ENCODE data around the gene ATXN7L1. TPM values are rescaled to one million over a fixed set of nuclear protein-coding genes. Genes with fewer than 3 reads are reported as not detected.

ATXN7L1 gene, protein sequence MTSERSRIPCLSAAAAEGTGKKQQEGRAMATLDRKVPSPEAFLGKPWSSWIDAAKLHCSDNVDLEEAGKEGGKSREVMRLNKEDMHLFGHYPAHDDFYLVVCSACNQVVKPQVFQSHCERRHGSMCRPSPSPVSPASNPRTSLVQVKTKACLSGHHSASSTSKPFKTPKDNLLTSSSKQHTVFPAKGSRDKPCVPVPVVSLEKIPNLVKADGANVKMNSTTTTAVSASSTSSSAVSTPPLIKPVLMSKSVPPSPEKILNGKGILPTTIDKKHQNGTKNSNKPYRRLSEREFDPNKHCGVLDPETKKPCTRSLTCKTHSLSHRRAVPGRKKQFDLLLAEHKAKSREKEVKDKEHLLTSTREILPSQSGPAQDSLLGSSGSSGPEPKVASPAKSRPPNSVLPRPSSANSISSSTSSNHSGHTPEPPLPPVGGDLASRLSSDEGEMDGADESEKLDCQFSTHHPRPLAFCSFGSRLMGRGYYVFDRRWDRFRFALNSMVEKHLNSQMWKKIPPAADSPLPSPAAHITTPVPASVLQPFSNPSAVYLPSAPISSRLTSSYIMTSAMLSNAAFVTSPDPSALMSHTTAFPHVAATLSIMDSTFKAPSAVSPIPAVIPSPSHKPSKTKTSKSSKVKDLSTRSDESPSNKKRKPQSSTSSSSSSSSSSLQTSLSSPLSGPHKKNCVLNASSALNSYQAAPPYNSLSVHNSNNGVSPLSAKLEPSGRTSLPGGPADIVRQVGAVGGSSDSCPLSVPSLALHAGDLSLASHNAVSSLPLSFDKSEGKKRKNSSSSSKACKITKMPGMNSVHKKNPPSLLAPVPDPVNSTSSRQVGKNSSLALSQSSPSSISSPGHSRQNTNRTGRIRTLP
- 20.6 TPM for total RNA-seq (ENCODE audit: unreplicated experiment)
- long read RNA-seq, partial matches to known transcripts: 0 of 1 reads
- long read RNA-seq, other reads (novel, unspliced or antisense): 1 of 1 reads

GRCh38 chr7:105876091-105876963 lies at the start of gene ATXN7L1:
Gene ATXN7L1, minus strand, starts transcription at chr7:105876599. Its CDS starts 41 bp downstream, at chr7:105876558.
- H3K4me1 Mint-ChIP-seq (ENCODE audit: low read depth, unreplicated experiment): peaks cover 32% of the 10 kb centered on the region
- peaks cover 6% of the 10 kb centered on the region for H3K9me3 Mint-ChIP-seq (ENCODE audit: unreplicated experiment)
- peak; percentile 96 for DNase-seq
- peaks cover 9% of the 10 kb centered on the region for H3K27me3 Mint-ChIP-seq (ENCODE audit: unreplicated experiment)
- peak within 1 kb of the TSS; percentile 99 for H3K27ac Mint-ChIP-seq (ENCODE audit: unreplicated experiment)
- TF ChIP-seq CTCF (IDR thresholded peaks at IDR 0.05; ENCODE audit: partially characterized antibody, unreplicated experiment): peak; percentile 26
- H3K4me3 Mint-ChIP-seq (ENCODE audit: unreplicated experiment): peak within 1 kb of the TSS; percentile 95
- H3K36me3 Mint-ChIP-seq (ENCODE audit: unreplicated experiment): no peaks in the 10 kb centered on the region

- TF ChIP-seq CTCF (IDR thresholded peaks at IDR 0.05; ENCODE audit: partially characterized antibody, unreplicated experiment): no peak
Observed at GRCh38 chr7:105926131-105926530, 49.7 kb upstream of the ATXN7L1 start.

DNA sequence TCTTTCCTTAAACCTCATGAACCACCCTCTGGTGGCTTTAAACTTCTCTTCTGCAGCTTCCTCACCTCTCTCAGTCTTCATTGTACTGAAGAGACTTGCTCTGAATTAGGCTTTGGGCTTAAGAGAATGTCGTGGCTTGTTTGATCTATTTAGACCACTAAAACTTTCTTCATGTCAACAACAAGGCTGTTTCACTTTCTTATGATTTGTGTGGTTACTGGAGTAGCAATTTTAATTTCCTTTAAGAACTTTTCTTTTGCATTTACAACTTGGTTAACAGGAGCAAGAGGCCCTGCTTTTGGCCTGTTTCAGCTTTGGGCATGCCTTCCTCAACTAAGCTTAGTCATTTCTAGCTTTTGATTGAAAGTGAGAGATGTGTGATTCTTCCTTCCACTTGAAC lies 48.5 kb upstream of the ATXN7L1 start:
- no peak overlapping the region for H3K4me3 Mint-ChIP-seq (ENCODE audit: unreplicated experiment)
- H3K4me1 Mint-ChIP-seq (ENCODE audit: low read depth, unreplicated experiment): peaks cover 6% of the 10 kb centered on the region
- peaks cover 13% of the 10 kb centered on the region for H3K9me3 Mint-ChIP-seq (ENCODE audit: unreplicated experiment)
- DNase-seq: no peak
- no peak for TF ChIP-seq CTCF (IDR thresholded peaks at IDR 0.05; ENCODE audit: partially characterized antibody, unreplicated experiment)
- no peaks in the 10 kb centered on the region for H3K27me3 Mint-ChIP-seq (ENCODE audit: unreplicated experiment)
- H3K27ac Mint-ChIP-seq (ENCODE audit: unreplicated experiment): no peak overlapping the region
- H3K36me3 Mint-ChIP-seq (ENCODE audit: unreplicated experiment): peaks cover 37% of the 10 kb centered on the region

More at GRCh38 chr7:105926131-105926530, 49.7 kb upstream of the ATXN7L1 start:
- Mint-ChIP-seq H3K36me3 (ENCODE audit: unreplicated experiment) (peaks cover 37% of the 10 kb centered on the region), H3K9me3 (ENCODE audit: unreplicated experiment) (peaks cover 15% of the 10 kb centered on the region), H3K4me3 (ENCODE audit: unreplicated experiment) (no peak overlapping the region), H3K27ac (ENCODE audit: unreplicated experiment) (peak overlapping the region; percentile 91), H3K27me3 (ENCODE audit: unreplicated experiment) (no peaks in the 10 kb centered on the region), H3K4me1 (ENCODE audit: low read depth, unreplicated experiment) (peaks cover 6% of the 10 kb centered on the region)
- no peak for DNase-seq

- DNase-seq: no peak
- Mint-ChIP-seq H3K9me3 (ENCODE audit: unreplicated experiment) (peaks cover 7% of the 10 kb centered on the region), H3K4me1 (ENCODE audit: low read depth, unreplicated experiment) (no peaks in the 10 kb centered on the region), H3K27ac (ENCODE audit: unreplicated experiment) (no peak overlapping the region), H3K27me3 (ENCODE audit: unreplicated experiment) (no peaks in the 10 kb centered on the region), H3K4me3 (ENCODE audit: unreplicated experiment) (no peak overlapping the region), H3K36me3 (ENCODE audit: unreplicated experiment) (peaks cover 32% of the 10 kb centered on the region)
- no peak for TF ChIP-seq CTCF (IDR thresholded peaks at IDR 0.05; ENCODE audit: partially characterized antibody, unreplicated experiment)
Observed at GRCh38 chr7:105920766-105921165, 44.4 kb upstream of the ATXN7L1 start.
